ENCODE data around the gene NME7.
"Not testable (repeated sequence)": the region's sequence is repeated elsewhere in the genome, so short reads cannot be mapped to it uniquely, and the experiment has no call there.

Gene NME7

GRCh38 chr1:169193191-169193850 is 174.3 kb downstream of the NME7 start:
- TF ChIP-seq, protein P1, sequence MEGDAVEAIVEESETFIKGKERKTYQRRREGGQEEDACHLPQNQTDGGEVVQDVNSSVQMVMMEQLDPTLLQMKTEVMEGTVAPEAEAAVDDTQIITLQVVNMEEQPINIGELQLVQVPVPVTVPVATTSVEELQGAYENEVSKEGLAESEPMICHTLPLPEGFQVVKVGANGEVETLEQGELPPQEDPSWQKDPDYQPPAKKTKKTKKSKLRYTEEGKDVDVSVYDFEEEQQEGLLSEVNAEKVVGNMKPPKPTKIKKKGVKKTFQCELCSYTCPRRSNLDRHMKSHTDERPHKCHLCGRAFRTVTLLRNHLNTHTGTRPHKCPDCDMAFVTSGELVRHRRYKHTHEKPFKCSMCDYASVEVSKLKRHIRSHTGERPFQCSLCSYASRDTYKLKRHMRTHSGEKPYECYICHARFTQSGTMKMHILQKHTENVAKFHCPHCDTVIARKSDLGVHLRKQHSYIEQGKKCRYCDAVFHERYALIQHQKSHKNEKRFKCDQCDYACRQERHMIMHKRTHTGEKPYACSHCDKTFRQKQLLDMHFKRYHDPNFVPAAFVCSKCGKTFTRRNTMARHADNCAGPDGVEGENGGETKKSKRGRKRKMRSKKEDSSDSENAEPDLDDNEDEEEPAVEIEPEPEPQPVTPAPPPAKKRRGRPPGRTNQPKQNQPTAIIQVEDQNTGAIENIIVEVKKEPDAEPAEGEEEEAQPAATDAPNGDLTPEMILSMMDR (IDR thresholded peaks at IDR 0.05), result no peak
- no peak overlapping the region for H3K27ac ChIP-seq
- H3K36me3 ChIP-seq, result no peaks in the 10 kb centered on the region
- H3K4me3 ChIP-seq (ENCODE audit: low read depth in 1 of 2, low read length in 1 of 2), result no peak overlapping the region
- no peaks in the 10 kb centered on the region for H3K9me3 ChIP-seq
- H3K27me3 ChIP-seq, result no peaks in the 10 kb centered on the region
- no peaks in the 10 kb centered on the region for H3K4me1 ChIP-seq (ENCODE audit: control insufficient read depth in 1 of 2, insufficient read depth in 1 of 2, low read depth in 1 of 2, low read length in 1 of 2)

DNA sequence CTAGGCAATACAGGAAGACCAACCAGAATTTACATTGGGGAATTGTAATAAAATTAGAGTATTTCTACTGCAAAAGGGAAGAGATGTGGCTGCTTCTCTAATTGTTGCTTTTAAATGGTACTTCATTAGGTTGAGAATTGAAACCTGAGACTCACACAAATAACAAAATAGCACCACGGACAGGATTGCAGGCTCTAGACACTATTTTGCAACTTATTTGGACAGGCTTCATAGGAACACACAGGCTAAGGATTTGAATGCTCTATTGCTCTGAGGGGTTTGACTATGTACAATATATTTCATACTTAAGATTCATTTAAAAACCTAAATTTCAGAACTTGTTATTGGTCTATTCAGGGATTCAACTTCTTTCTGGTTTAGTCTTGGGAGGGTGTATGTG is 181.5 kb downstream of the NME7 start:
- no peaks in the 10 kb centered on the region for H3K36me3 ChIP-seq
- no peaks in the 10 kb centered on the region for H3K27me3 ChIP-seq
- no peak overlapping the region for H3K27ac ChIP-seq
- no peak overlapping the region for H3K4me3 ChIP-seq (ENCODE audit: low read depth in 1 of 2, low read length in 1 of 2)
- no peaks in the 10 kb centered on the region for H3K9me3 ChIP-seq
- TF ChIP-seq, protein P1 (IDR thresholded peaks at IDR 0.05), result no peak
- H3K4me1 ChIP-seq (ENCODE audit: control insufficient read depth in 1 of 2, insufficient read depth in 1 of 2, low read depth in 1 of 2, low read length in 1 of 2), result no peaks in the 10 kb centered on the region

- no peak overlapping the region for H3K27ac ChIP-seq
- no peaks in the 10 kb centered on the region for H3K9me3 ChIP-seq
- no peaks in the 10 kb centered on the region for H3K4me1 ChIP-seq (ENCODE audit: control insufficient read depth in 1 of 2, insufficient read depth in 1 of 2, low read depth in 1 of 2, low read length in 1 of 2)
- H3K27me3 ChIP-seq, result no peaks in the 10 kb centered on the region
- TF ChIP-seq, protein P1 (IDR thresholded peaks at IDR 0.05), result no peak
- H3K36me3 ChIP-seq, result no peaks in the 10 kb centered on the region
- H3K4me3 ChIP-seq (ENCODE audit: low read depth in 1 of 2, low read length in 1 of 2), result no peak overlapping the region
Observed at GRCh38 chr1:169184812-169185211, 182.8 kb downstream of the NME7 start.

- H3K4me1 ChIP-seq (ENCODE audit: control insufficient read depth in 1 of 2, insufficient read depth in 1 of 2, low read depth in 1 of 2, low read length in 1 of 2), result no peaks in the 10 kb centered on the region
- H3K9me3 ChIP-seq, result no peaks in the 10 kb centered on the region
- no peak overlapping the region for H3K4me3 ChIP-seq (ENCODE audit: low read depth in 1 of 2, low read length in 1 of 2)
- TF ChIP-seq, protein P1 (IDR thresholded peaks at IDR 0.05), result no peak
- no peaks in the 10 kb centered on the region for H3K36me3 ChIP-seq
- no peaks in the 10 kb centered on the region for H3K27me3 ChIP-seq
- no peak overlapping the region for H3K27ac ChIP-seq
Observed at GRCh38 chr1:169180174-169180573, 187.4 kb downstream of the NME7 start.

DNA sequence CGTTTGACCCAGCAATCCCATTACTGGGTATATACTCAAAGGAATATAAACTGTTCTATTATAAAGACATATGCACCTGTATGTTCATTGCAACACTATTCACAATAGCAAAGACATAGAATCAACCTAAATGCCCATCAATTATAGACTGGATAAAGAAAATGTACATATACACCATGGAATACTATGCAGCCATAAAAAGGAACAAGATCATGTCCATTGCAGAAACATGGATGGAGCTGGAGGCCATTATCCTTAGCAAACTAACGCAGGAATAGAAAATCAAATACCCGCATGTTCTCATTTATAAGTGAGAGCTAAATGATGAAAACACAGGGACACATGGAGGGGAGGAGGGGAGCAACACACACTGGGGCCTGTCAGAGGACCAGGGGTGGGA is 188.2 kb downstream of the NME7 start:
- not testable (repeated sequence) for H3K4me1 ChIP-seq (ENCODE audit: control insufficient read depth in 1 of 2, insufficient read depth in 1 of 2, low read depth in 1 of 2, low read length in 1 of 2); H3K9me3 ChIP-seq; H3K27ac ChIP-seq

DNA sequence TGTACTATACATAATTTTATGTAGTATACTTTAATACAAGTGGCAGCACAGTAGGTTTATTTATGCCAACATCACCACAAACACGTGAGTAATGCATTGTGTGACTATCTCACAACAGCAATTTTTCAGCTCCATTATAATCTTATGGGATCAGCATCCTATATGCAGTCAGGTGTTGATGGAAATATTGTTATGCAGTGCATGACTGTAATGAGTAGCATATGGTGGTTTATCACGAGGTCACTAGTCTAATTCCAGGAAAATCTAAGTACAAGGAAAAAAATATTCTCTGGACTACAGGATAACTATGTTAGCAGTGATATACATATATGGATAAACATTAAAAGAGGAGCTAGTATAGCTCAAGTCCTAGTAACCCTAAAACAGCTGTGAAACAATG is 192.1 kb downstream of the NME7 start:
- Histone ChIP-seq H3K4me3 (ENCODE audit: low read depth in 1 of 2, low read length in 1 of 2) (no peak overlapping the region), H3K27me3 (no peaks in the 10 kb centered on the region), H3K27ac (no peak overlapping the region), H3K36me3 (no peaks in the 10 kb centered on the region), H3K4me1 (ENCODE audit: control insufficient read depth in 1 of 2, insufficient read depth in 1 of 2, low read depth in 1 of 2, low read length in 1 of 2) (no peaks in the 10 kb centered on the region), H3K9me3 (no peaks in the 10 kb centered on the region)
- TF ChIP-seq, protein P1 (IDR thresholded peaks at IDR 0.05), result no peak

More for the DNA sequence above, 188.2 kb downstream of the NME7 start:
- not testable (repeated sequence) for H3K4me3 ChIP-seq (ENCODE audit: low read depth in 1 of 2, low read length in 1 of 2); H3K36me3 ChIP-seq; H3K27me3 ChIP-seq
